ENCODE results near the gene KCNN4. TPM values are rescaled to one million over a fixed set of nuclear protein-coding genes. Genes with fewer than 3 reads are reported as not detected.

The KCNN4 gene
- total RNA-seq, 1 donor from 2014 or later: 0.46 TPM

- DNase-seq (ENCODE audit: low read depth, low spot score): no peak
Measured at GRCh38 chr19:43749898-43750297, 30.9 kb downstream of the KCNN4 start.

GRCh38 chr19:43749152-43749551 is 31.6 kb downstream of the KCNN4 start:
- no peak for DNase-seq (ENCODE audit: low read depth, low spot score)

- no peak for DNase-seq (ENCODE audit: low read depth, low spot score)
Measured at GRCh38 chr19:43748685-43749084, 32.1 kb downstream of the KCNN4 start.

GRCh38 chr19:43748205-43748594 is 32.6 kb downstream of the KCNN4 start:
- DNase-seq (ENCODE audit: low read depth, low spot score): no peak

GRCh38 chr19:43747557-43748204 is 33.1 kb downstream of the KCNN4 start:
- DNase-seq (ENCODE audit: low read depth, low spot score): no peak

- DNase-seq (ENCODE audit: low read depth, low spot score): no peak
Measured at GRCh38 chr19:43743059-43743458, 37.7 kb downstream of the KCNN4 start.

GRCh38 chr19:43741075-43741825 is 39.5 kb downstream of the KCNN4 start:
- no peak for DNase-seq (ENCODE audit: low read depth, low spot score)

- no peak for DNase-seq (ENCODE audit: low read depth, low spot score)
Measured at GRCh38 chr19:43739439-43740235, 41.1 kb downstream of the KCNN4 start.

- DNase-seq (ENCODE audit: low read depth, low spot score): no peak
Measured at GRCh38 chr19:43738780-43739211, 42.0 kb downstream of the KCNN4 start.

GRCh38 chr19:43735957-43736356 is 44.8 kb downstream of the KCNN4 start:
- DNase-seq (ENCODE audit: low read depth, low spot score): no peak

GRCh38 chr19:43735013-43735412 is 45.8 kb downstream of the KCNN4 start:
- DNase-seq (ENCODE audit: low read depth, low spot score): no peak

- DNase-seq (ENCODE audit: low read depth, low spot score): no peak
Measured at GRCh38 chr19:43731846-43732245, 48.9 kb downstream of the KCNN4 start.

- DNase-seq (ENCODE audit: low read depth, low spot score): no peak
Measured at GRCh38 chr19:43731346-43731745, 49.4 kb downstream of the KCNN4 start.

GRCh38 chr19:43729919-43730318 is 50.9 kb downstream of the KCNN4 start:
- DNase-seq (ENCODE audit: low read depth, low spot score): no peak

GRCh38 chr19:43727593-43727853 is 53.2 kb downstream of the KCNN4 start:
- DNase-seq (ENCODE audit: low read depth, low spot score): no peak

GRCh38 chr19:43726736-43727592 is 53.8 kb downstream of the KCNN4 start:
- no peak for DNase-seq (ENCODE audit: low read depth, low spot score)

- DNase-seq (ENCODE audit: low read depth, low spot score): peak; percentile 53
Measured at GRCh38 chr19:43725468-43725867, 55.3 kb downstream of the KCNN4 start.

- DNase-seq (ENCODE audit: low read depth, low spot score): no peak
Measured at GRCh38 chr19:43724896-43725295, 55.9 kb downstream of the KCNN4 start.

- no peak for DNase-seq (ENCODE audit: low read depth, low spot score)
Measured at GRCh38 chr19:43723588-43723987, 57.2 kb downstream of the KCNN4 start.

GRCh38 chr19:43721469-43722048 is 59.2 kb downstream of the KCNN4 start:
- no peak for DNase-seq (ENCODE audit: low read depth, low spot score)

- DNase-seq (ENCODE audit: low read depth, low spot score): no peak
Measured at GRCh38 chr19:43720936-43721335, 59.8 kb downstream of the KCNN4 start.
